BJ (cell line): ENCODE results near the gene RTBDN. TPM values are rescaled to one million over a fixed set of nuclear protein-coding genes. Genes with fewer than 3 reads are reported as not detected.

Source experiments
- CTCF ChIA-PET: fragments of 350-600 bp; formaldehyde crosslinking; extraction: SDS; loops from one replicate; lab custom pipeline; 2021; ENCODE audit warnings: antibody characterized with exemption, inconsistent platforms; lab: Yijun Ruan, JAX
- POLR2A ChIA-PET: fragments of 300-600 bp; sonication (Branson Sonifier 250); formaldehyde crosslinking; extraction: SDS; loops from one replicate; lab custom pipeline; 2021; ENCODE audit warnings: antibody characterized with exemption; lab: Charles Lee
- DNase-seq: peaks from one replicate; pipeline ENCODE4 v3.0.0-alpha.2; 2011; ENCODE audit warnings: low read depth
- H3K27me3 ChIP-seq: 2 replicates; pipeline ENCODE4 v1.6.0; 2011; ENCODE audit warnings: low read length; ENCODE audit not compliant: control insufficient read depth, insufficient read depth
- H3K36me3 ChIP-seq: 2 replicates; pipeline ENCODE4 v1.5.1; 2011; ENCODE audit warnings: low read length; ENCODE audit not compliant: control insufficient read depth, insufficient read depth
- H3K4me3 ChIP-seq: 2 replicates; pipeline ENCODE4 v1.5.1; 2011; ENCODE audit warnings: low read depth, mild to moderate bottlenecking, control low read depth, low read length
- CTCF ChIP-seq: IDR thresholded peaks from 2 replicates; pipeline ENCODE4 v1.5.1; 2011; ENCODE audit warnings: low read depth, mild to moderate bottlenecking, control low read depth, inconsistent platforms, low read length, moderate library complexity; ENCODE audit not compliant: insufficient read depth
- polyA plus RNA-seq: library from polyadenylated mRNA; depleted of rRNA; stranded (reverse); fragments of >200 nt; gene quantifications from 2 replicates; pipeline ENCODE4 v1.2.3, GENCODE V29; 2011

RTBDN gene
- polyA plus RNA-seq, 1 experiment, result 0.31 TPM

- H3K36me3 ChIP-seq, result peaks cover 2% of the 10 kb centered on the region; the same call in 1 of the 2 replicates
- H3K27me3 ChIP-seq, result no peaks in the 10 kb centered on the region
- DNase-seq, result no peak
- peak within 1 kb of the TSS; percentile 70 for H3K4me3 ChIP-seq
- ChIA-PET POLR2A (interaction anchor here (0.6 kb wide), 1 partner anchor 346 kb away, joined by 3 read pairs; no protein-coding TSS in a partner anchor), CTCF (interaction anchor here (0.6 to 17.9 kb wide), 7 partner anchors 9 to 195 kb away, joined by 3 to 874 read pairs (median 7); partner anchors contain the start of gene HOOK2)
- TF ChIP-seq CTCF, result peak; percentile 9; the same call in 1 of the 2 replicates
Observed at GRCh38 chr19:12806242-12807081, 27.9 kb downstream of the RTBDN start, which contains the start of gene RNASEH2A. TSS of gene RNASEH2A (plus strand) at chr19:12806584. CDS start at chr19:12806674, 90 bp downstream.

- no peak overlapping the region for H3K4me3 ChIP-seq
- no peak for DNase-seq
- H3K36me3 ChIP-seq, result peaks cover 6% of the 10 kb centered on the region
- no peaks in the 10 kb centered on the region for H3K27me3 ChIP-seq
- TF ChIP-seq CTCF, result no peak
- ChIA-PET CTCF (interaction anchor here (0.5 to 17.9 kb wide), 3 partner anchors 37 to 1506 kb away, joined by 5 to 874 read pairs (median 14); partner anchors contain the start of gene HOOK2), POLR2A (no interaction called here)
Observed at GRCh38 chr19:12804051-12804450, 30.3 kb downstream of the RTBDN start.

GRCh38 chr19:12802267-12803106 lies 31.9 kb downstream of the RTBDN start:
- POLR2A ChIA-PET, result interaction anchor here (0.5 kb wide), 1 partner anchor 11 kb away, joined by 4 read pairs; no protein-coding TSS in a partner anchor
- CTCF ChIA-PET, result interaction anchor here (0.8 to 17.9 kb wide), 6 partner anchors 12 to 45 kb away, joined by 3 to 874 read pairs (median 4); partner anchors contain the start of gene HOOK2
- DNase-seq, result no peak
- TF ChIP-seq CTCF, result no peak
- H3K36me3 ChIP-seq, result peaks cover 7% of the 10 kb centered on the region
- H3K4me3 ChIP-seq, result peak overlapping the region; percentile 93
- H3K27me3 ChIP-seq, result no peaks in the 10 kb centered on the region

DNA sequence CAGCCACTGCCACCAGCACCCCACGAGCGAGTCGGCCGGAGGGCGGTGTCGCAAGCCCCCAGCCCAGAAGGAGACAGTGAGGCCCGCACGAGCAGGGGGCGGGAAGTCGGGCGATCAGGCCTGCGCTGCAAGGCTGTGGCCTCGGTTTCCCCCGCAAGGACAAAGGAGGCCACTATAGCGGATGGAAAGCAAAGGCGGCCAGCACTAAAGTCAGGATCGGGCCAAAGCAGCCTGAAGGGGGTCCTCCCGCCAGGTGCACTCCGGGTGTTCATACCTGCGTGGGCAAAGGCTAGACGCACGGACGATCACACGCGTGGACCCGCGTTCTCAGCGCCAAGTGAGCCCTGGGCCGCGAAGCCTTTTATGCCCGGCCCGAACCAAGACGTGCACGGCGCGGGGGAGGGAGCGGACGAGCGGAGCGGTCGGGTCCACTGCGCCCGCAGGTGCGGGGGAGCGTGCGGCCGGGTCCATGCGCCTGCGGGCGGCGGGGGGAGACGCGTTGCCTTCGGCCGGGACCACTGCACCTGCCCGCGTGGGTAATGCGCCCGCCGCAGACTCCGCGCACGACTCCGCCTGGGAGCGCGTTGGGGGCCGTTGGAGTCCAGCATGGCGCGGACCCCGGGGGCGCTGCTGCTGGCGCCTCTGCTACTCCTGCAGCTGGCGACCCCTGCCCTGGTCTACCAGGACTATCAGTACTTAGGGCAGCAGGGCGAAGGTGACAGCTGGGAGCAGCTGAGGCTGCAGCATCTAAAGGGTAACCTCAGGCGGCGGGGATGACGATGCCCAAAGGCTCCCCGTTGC lies 32.7 kb downstream of the RTBDN start, which contains the start of the genes PRDX2 and THSD8:
Gene PRDX2, minus strand, starts transcription at position 335 of the 801 bp plus-strand sequence. CDS start 539 bp downstream, outside the sequence.
Gene THSD8, plus strand, starts transcription at position 604 of the 801 bp plus-strand sequence. Its CDS starts 3 bp downstream, at position 607.
- Histone ChIP-seq H3K4me3 (peak within 1 kb of the TSS; percentile 93), H3K36me3 (peaks cover 10% of the 10 kb centered on the region), H3K27me3 (no peaks in the 10 kb centered on the region)
- no peak for DNase-seq
- ChIA-PET CTCF (interaction anchor here (0.8 to 17.9 kb wide), 5 partner anchors 13 to 46 kb away, joined by 3 to 874 read pairs (median 4); partner anchors contain the start of gene HOOK2), POLR2A (interaction anchor here (0.5 kb wide), 1 partner anchor 10 kb away, joined by 4 read pairs; no protein-coding TSS in a partner anchor)
- no peak for TF ChIP-seq CTCF
